HG02885 (cell line): ENCODE measurements around the gene KRT3.
"Not testable (repeated sequence)": the region's sequence is repeated elsewhere in the genome, so short reads cannot be mapped to it uniquely, and the experiment has no call there.

Experiments used
- ATAC-seq: cut with Tn5 transposase; IDR thresholded peaks from one replicate; pipeline ENCODE4 v1.9.1; 2021; ENCODE audit warnings: mild to moderate bottlenecking; ENCODE audit not compliant: unreplicated experiment, poor library complexity

Gene KRT3

GRCh38 chr12:52766351-52767019, 29.4 kb downstream of the KRT3 start:
- ATAC-seq = no peak

- no peak for ATAC-seq
These were observed 30.2 kb downstream of the KRT3 start for GRCh38 chr12:52765702-52766101.

GRCh38 chr12:52763991-52764390, 31.9 kb downstream of the KRT3 start:
- no peak for ATAC-seq

GRCh38 chr12:52763036-52763659, 32.8 kb downstream of the KRT3 start:
- no peak for ATAC-seq

- ATAC-seq = no peak
These were observed 34.1 kb downstream of the KRT3 start for GRCh38 chr12:52761802-52762201.

- not testable (repeated sequence) for ATAC-seq
These were observed 34.7 kb downstream of the KRT3 start for GRCh38 chr12:52761218-52761617.

- ATAC-seq = no peak
These were observed 35.3 kb downstream of the KRT3 start for GRCh38 chr12:52760623-52761022.

GRCh38 chr12:52759695-52760094, 36.2 kb downstream of the KRT3 start:
- no peak for ATAC-seq

GRCh38 chr12:52759218-52759617, 36.7 kb downstream of the KRT3 start:
- no peak for ATAC-seq

GRCh38 chr12:52757449-52758176, 38.3 kb downstream of the KRT3 start:
- ATAC-seq = no peak

GRCh38 chr12:52756281-52756960, 39.5 kb downstream of the KRT3 start:
- no peak for ATAC-seq

GRCh38 chr12:52755533-52755932, 40.4 kb downstream of the KRT3 start:
- no peak for ATAC-seq

GRCh38 chr12:52754135-52754534, 41.8 kb downstream of the KRT3 start:
- no peak for ATAC-seq

- ATAC-seq = no peak
These were observed 42.6 kb downstream of the KRT3 start for GRCh38 chr12:52753283-52753682.

- no peak for ATAC-seq
These were observed 43.4 kb downstream of the KRT3 start for GRCh38 chr12:52752516-52752915.

- ATAC-seq = no peak
These were observed 44.1 kb downstream of the KRT3 start for GRCh38 chr12:52751795-52752194.

- ATAC-seq = not testable (repeated sequence)
These were observed 45.4 kb downstream of the KRT3 start for GRCh38 chr12:52750532-52750931.

- ATAC-seq = no peak
These were observed 46.1 kb downstream of the KRT3 start for GRCh38 chr12:52749827-52750226.

- no peak for ATAC-seq
These were observed 47.3 kb downstream of the KRT3 start for GRCh38 chr12:52748578-52748977.

- ATAC-seq = no peak
These were observed 50.4 kb downstream of the KRT3 start for GRCh38 chr12:52745554-52745953.
